Measurements from ENCODE around the gene CLEC4M.

DNA sequence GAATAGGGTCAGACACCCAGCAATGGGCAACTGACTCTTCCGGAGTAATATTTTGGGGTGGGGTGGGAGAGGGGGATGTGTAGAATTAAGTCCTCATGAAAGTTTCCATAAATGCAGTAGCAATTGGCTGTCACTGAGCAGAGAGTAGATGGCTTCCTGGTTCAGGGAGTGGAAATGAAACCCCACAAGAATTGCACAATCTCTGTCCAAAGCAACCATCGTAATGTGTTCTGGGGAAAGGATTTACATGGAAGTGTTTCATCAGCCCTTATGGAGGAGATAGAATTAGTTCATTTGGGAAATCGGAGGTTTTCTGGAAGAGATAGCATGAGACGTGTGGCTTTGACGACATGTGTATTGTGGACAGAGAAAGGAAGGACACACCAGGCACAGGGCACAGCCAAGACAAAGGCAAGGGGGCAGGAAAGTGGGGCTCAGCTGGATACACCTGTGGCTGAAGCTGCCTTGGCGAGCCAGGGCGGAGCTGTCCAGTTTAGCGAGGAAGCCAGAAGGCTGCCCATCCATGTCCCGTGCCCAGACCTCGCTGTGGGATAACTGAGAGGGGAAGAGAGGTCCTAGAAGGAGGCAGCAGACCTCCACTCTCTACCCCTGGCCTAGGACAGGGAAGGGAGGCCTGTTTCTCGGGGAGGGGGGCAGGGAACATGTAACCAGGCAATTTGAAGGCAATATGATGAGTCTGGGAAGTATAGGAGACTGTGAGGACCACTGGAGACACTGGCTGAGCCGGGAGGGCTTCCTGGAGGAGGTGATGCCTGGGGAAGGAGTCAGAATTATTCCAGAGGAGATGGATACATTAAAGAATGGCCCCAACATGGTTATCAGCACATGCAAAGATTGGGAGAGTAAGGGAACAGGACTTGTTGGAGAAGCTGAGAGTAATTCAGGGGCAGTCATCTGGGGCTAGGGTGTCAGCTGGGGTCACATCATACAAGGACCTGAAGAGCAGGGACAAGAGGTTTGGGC, 28.5 kb upstream of the CLEC4M start:
- TF ChIP-seq EZH2 (IDR thresholded peaks at IDR 0.05; ENCODE audit: low read length, unreplicated experiment) (no peak), CTCF (conservative IDR thresholded peaks at IDR 0.05; ENCODE audit: low read depth, low read length) (no peak)

Measured in PC-3 (cell line).